ENCODE measurements around the gene ARHGEF37. TPM values are rescaled to one million over a fixed set of nuclear protein-coding genes. Genes with fewer than 3 reads are reported as not detected.

Gene ARHGEF37
- total and polyA plus RNA-seq, 9 of the 15 experiments (the other 6 are each of a cell fraction or from before 2014, with no cell fraction given) = 0.01 to 0.27 (median 0.05) TPM

DNA sequence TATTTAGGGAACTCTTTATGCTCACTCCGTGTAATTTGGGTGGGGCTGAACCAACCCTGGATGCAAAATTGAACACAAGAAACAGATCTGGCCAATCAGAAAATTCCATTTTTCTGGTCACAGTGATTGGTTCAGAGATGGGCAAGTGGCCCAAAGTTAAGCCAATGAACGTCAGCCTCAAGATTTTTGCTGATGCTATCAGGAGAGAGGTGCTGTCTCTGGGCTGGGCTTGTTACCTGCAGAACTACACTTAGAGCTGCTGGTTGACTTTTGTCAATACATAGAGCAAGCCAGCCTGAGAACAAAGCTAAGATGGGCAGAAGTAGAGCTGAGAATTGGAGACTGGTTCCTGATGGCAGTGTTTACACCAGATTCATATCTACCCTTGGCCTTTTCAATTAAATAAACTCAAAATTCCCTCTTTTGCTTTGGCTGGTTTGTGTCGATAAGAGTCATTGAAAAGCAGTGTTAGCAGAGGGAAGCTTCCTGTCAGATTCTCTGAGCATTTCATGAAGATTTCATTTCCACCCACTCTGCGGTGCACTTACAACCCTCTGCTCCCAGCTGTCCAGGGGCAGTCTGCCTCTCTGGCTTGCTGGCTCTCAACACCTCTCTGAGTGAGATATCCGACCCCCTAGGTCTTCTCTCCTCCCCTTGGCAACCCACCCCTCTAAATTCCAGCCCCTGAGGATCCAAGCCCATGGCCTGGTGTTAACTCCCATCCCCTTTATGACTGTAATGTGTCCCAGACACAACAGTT, 84.3 kb downstream of the ARHGEF37 start:
- ATAC-seq (peak; percentile 58), FAIRE-seq (no peak), DNase-seq (ENCODE audit: extremely low read depth in 1 of 4, low spot score in 3 of 4) (peak in 1 of 4 experiments; percentile 37)
- no TSS peak for BruUV-seq (replicated peaks)
- H3K9me3 ChIP-seq (replicated peaks; ENCODE audit: control insufficient read depth, insufficient read depth, low read depth, low read length) = peaks cover 3% of the 10 kb centered on the region; the same call in 1 of the 2 replicates
- POLR2A ChIA-PET = interaction anchor here (0.7 to 1.5 kb wide), 4 partner anchors 9 to 292 kb away, joined by 3 to 4 read pairs (median 3); no protein-coding TSS in a partner anchor
- in situ Hi-C loops (cut with MboI) = no loop called here
- no peaks in the 10 kb centered on the region for H3K36me3 ChIP-seq (ENCODE audit: control insufficient read depth, insufficient read depth, low read length)
- H2AFZ ChIP-seq (ENCODE audit: low read depth, low read length) = peak overlapping the region; percentile 89
- H3K79me2 ChIP-seq (ENCODE audit: control insufficient read depth, insufficient read depth, low read length) = no peaks in the 10 kb centered on the region
- CTCF ChIA-PET (ENCODE audit: low intra/inter-chr PET ratio) = no interaction called here
- H3K9ac ChIP-seq (ENCODE audit: insufficient read depth in 1 of 2, low read depth in 2 of 2, low read length in 2 of 2) = peak overlapping the region in 1 of 2 experiments; percentile 58; a peak in 2 of 4 replicates
- H3K4me1 ChIP-seq (replicated peaks in 1 of 2; ENCODE audit: control insufficient read depth in 2 of 2, insufficient read depth in 2 of 2, low read length in 2 of 2) = peaks cover 15 to 22% of the 10 kb centered on the region in 2 experiments
- intact Hi-C loops (cut with micrococcal nuclease) = no loop called here
- no peak overlapping the region for H3K4me3 ChIP-seq
- H3K27ac ChIP-seq (ENCODE audit: extremely low read depth, low read depth, low read length) = peak overlapping the region; percentile 65; the same call in 2 of the 3 replicates
- H3K27me3 ChIP-seq (ENCODE audit: control insufficient read depth in 2 of 2, insufficient read depth in 2 of 2, low read length in 2 of 2) = no peaks in the 10 kb centered on the region
- peak overlapping the region; percentile 49 for H3K4me2 ChIP-seq (ENCODE audit: insufficient read depth, low read length)
- 22% methylated on average over 5 of the region's 5 CpGs for WGBS (ENCODE audit: insufficient coverage, low coverage, missing lambda C conversion rate)
- no peaks in the 10 kb centered on the region for H3K9me1 ChIP-seq (ENCODE audit: control insufficient read depth, insufficient read depth, low read length)
- 0 out of 4 replicates have a peak, but pooled peaks of 1 of the 2 experiments have one; percentile 5 for TF ChIP-seq ARNT (IDR thresholded peaks at IDR 0.05)
- TF ChIP-seq NR2C2 (CRISPR knock-in tag; IDR thresholded peaks at IDR 0.05) = no peak
- peak; percentile 35; the same call in 1 of the 2 replicates for TF ChIP-seq NR2C2 (tag; IDR thresholded peaks at IDR 0.05)
- 0 out of 2 replicates have a peak, but pooled peaks have one; percentile 23 for TF ChIP-seq ARID1B (IDR thresholded peaks at IDR 0.05)
- no peak for TF ChIP-seq KLF1 (tag; IDR thresholded peaks at IDR 0.05)
- TF ChIP-seq NR2C1 (IDR thresholded peaks at IDR 0.05) = no peak
- no peak for TF ChIP-seq NR2C1 (tag; IDR thresholded peaks at IDR 0.05)
- TF ChIP-seq CBFA2T3 (IDR thresholded peaks at IDR 0.05) = peak; percentile 32; the same call in 1 of the 2 replicates
- TF ChIP-seq TAL1 (IDR thresholded peaks at IDR 0.05) = peak; percentile 11; the same call in 1 of the 2 replicates
- TF ChIP-seq KDM1A (IDR thresholded peaks at IDR 0.05) = peak in 1 of 2 experiments; percentile 38; a peak in 1 of 4 replicates
- TF ChIP-seq EGR1 (conservative IDR thresholded peaks at IDR 0.05) = peak; percentile 37
- no peak for TF ChIP-seq ZNF174 (CRISPR knock-in tag; IDR thresholded peaks at IDR 0.05)
- H4K20me1 ChIP-seq (replicated peaks; ENCODE audit: control insufficient read depth, insufficient read depth, low read length) = no peaks in the 10 kb centered on the region

Measured in K562 (cell line).